ENCODE results near the gene IL3RA. TPM values are rescaled to one million over a fixed set of nuclear protein-coding genes. Genes with fewer than 3 reads are reported as not detected.

IL3RA gene
- total and polyA plus RNA-seq, 3 donors from 2014 or later, result 3.4 to 5.5 (median 4.6) TPM

DNA sequence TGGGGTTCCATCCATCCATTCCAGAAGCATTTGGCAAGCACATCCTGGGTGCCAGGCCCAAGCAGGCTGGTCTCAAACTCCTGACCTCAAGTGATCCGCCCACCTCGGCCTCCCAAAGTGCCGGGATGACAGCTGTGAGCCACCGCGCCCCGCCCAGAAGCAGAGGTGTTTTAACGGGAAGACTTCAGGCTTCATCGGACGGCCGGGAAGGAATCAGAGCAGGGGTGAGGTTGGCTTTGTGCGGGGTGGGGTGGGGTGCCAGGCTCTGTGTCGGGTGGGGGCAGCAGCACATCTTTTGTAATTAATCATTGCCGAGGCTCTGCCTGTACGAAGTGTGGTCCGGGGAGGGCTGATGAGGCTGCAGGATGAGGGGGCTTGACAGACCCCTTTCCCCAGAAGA, 60.4 kb downstream of the IL3RA start:
- TF ChIP-seq CTCF (IDR thresholded peaks at IDR 0.05) (no peak), POLR2A (IDR thresholded peaks at IDR 0.05) (no peak)
- WGBS, 2 donors, result 87 to 89% methylated on average over 8 to 15 of the region's 15 CpGs
- Histone ChIP-seq H3K9me3 (no peaks in the 10 kb centered on the region), H3K27me3 (no peaks in the 10 kb centered on the region), H3K36me3 (ENCODE audit: low read depth, missing control alignments) (no peaks in the 10 kb centered on the region), H3K4me3 (no peak overlapping the region), H3K4me1 (peaks cover 15% of the 10 kb centered on the region), H3K27ac (no peak overlapping the region)
- no peak for DNase-seq
- intact Hi-C loops (cut with DNase I; ENCODE audit: low total_unique reads), result loop anchor here (10.0 kb wide), 1 partner anchor 48 kb away; no protein-coding TSS in a partner anchor

GRCh38 chrX:1397441-1398270, 61.1 kb downstream of the IL3RA start:
- intact Hi-C loops (cut with DNase I; ENCODE audit: low total_unique reads), result loop anchor here (10.0 kb wide), 1 partner anchor 47 kb away; no protein-coding TSS in a partner anchor
- 87 to 91% methylated on average over 22 to 28 of the region's 29 CpGs for WGBS, 2 donors
- no peak overlapping the region for H3K4me3 ChIP-seq
- TF ChIP-seq POLR2A (IDR thresholded peaks at IDR 0.05) (no peak), CTCF (IDR thresholded peaks at IDR 0.05) (no peak)
- H3K9me3 ChIP-seq, result no peaks in the 10 kb centered on the region
- H3K27ac ChIP-seq, result no peak overlapping the region
- H3K36me3 ChIP-seq (ENCODE audit: low read depth, missing control alignments), result no peaks in the 10 kb centered on the region
- H3K4me1 ChIP-seq, result peaks cover 15% of the 10 kb centered on the region
- H3K27me3 ChIP-seq, result no peaks in the 10 kb centered on the region
- no peak for DNase-seq

DNA sequence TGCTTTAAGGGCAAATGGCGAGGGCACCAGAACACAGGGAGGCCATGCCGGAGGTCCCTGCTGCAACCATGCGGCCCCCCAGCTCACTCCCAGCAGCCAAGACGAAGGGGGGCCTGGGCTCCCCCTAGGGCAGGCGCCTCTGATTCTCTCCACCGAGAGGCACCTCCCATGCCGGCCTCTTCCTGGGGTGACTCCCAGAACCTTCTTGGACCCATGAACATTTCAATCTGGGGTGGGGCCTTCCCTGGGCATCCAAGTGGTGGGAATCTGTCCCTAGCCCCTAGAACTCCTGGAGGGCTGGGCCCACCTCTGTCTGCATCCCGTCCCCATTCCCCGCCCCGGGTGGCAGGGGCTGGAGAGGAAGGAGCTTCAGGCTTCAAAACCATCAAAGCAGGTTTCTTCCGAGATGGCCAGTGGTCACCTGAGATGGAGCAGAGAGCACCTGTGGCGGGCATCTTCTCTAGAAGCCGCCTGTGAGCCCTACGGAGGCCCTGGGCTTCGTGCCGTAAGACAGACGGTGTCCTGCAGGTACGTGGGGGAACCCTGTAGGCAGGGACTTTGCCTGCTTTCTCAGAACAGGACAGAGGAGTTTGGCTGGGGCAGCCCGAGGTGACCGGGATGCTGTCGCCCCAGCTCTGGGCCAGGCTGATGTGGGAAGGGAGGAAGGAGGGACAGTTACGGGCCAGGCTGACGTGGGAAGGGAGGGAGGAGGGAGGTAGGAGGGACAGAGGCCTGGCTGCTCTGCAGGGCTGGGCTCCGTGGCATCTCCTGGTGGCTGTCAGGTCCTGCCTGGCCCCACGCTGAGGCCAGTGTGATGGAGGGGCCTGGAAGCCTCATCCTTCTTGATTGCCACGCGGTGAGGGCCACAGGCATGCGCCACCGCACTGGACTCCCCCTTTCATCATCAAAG, 62.1 kb downstream of the IL3RA start:
- Histone ChIP-seq H3K27me3 (no peaks in the 10 kb centered on the region), H3K36me3 (ENCODE audit: low read depth, missing control alignments) (no peaks in the 10 kb centered on the region), H3K4me1 (peaks cover 10% of the 10 kb centered on the region), H3K27ac (no peak overlapping the region), H3K4me3 (no peak overlapping the region), H3K9me3 (no peaks in the 10 kb centered on the region)
- no peak for DNase-seq
- WGBS, 2 donors, result 83 to 92% methylated on average over 25 to 29 of the region's 29 CpGs
- no peak for TF ChIP-seq CTCF (IDR thresholded peaks at IDR 0.05)
- TF ChIP-seq POLR2A (IDR thresholded peaks at IDR 0.05), result no peak
- intact Hi-C loops (cut with DNase I; ENCODE audit: low total_unique reads), result loop anchor here (10.0 kb wide), 1 partner anchor 46 kb away; no protein-coding TSS in a partner anchor

DNA sequence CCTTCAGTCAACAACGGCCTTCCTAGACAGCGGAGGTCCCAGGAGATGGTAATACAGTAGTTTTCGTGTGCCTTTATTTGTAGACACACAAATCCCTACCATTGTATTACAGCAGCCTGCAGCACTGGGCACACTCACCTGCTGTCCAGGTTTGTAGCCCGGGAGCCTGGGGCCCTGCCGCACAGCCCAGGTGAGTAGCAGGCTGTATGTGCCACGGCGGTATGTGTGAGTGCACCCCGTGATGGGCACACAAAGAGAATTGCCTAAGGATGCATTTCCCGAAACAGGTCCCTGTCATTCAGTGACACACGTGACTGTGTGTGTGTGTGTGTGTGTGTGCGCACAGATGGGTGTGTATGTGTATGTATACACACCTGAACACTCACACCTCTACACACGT, 63.5 kb downstream of the IL3RA start:
- Histone ChIP-seq H3K36me3 (ENCODE audit: low read depth, missing control alignments) (no peaks in the 10 kb centered on the region), H3K27me3 (no peaks in the 10 kb centered on the region), H3K27ac (no peak overlapping the region), H3K9me3 (no peaks in the 10 kb centered on the region), H3K4me1 (no peaks in the 10 kb centered on the region), H3K4me3 (no peak overlapping the region)
- DNase-seq, result no peak
- 94 to 95% methylated on average over 12 of the region's 12 CpGs for WGBS, 2 donors
- TF ChIP-seq POLR2A (IDR thresholded peaks at IDR 0.05), result no peak
- no peak for TF ChIP-seq CTCF (IDR thresholded peaks at IDR 0.05)
- intact Hi-C loops (cut with DNase I; ENCODE audit: low total_unique reads), result no loop called here
